ENCODE measurements around the gene USP30. TPM values are rescaled to one million over a fixed set of nuclear protein-coding genes. Genes with fewer than 3 reads are reported as not detected.

The USP30 gene
- total and polyA plus RNA-seq, 8 donors, result 3.2 to 41.4 (median 10.9) TPM

DNA sequence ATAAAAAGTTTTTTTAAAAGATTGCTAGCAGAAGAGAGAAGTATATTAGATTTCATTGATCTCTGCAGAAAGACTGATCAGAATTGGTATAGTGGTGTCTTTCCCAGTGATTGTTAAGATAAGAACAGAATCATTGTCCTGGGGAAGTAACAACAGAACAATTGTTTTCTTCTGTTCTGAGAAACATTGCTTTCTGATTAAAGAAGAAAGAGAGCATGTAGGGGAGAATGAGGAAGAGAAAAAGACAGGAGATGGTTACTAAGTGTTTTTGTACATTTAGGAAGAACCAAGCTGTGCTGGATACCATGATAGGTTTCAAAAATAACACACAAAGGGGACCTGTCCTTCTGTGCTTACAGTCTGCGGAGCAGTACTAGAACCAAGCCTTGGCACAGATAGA is 5.0 kb downstream of the USP30 start:
- Histone ChIP-seq H3K36me3 (peaks cover 7 to 51% (median 48%) of the 10 kb centered on the region in 4 donors), H3K27ac (no peak overlapping the region), H3K4me1 (peaks cover 3 to 21% (median 18%) of the 10 kb centered on the region in 4 donors), H3K4me3 (no peak overlapping the region), H3K27me3 (no peaks in the 10 kb centered on the region), H3K9me3 (no peaks in the 10 kb centered on the region)
- 94 to 100% (median 96%) methylated on average over 1 of the region's 1 CpG for WGBS, 5 donors
- no peak for DNase-seq
- intact Hi-C loops (cut with DNase I; ENCODE audit: low total_unique reads), result no loop called here
- no peak for TF ChIP-seq POLR2AphosphoS5 (IDR thresholded peaks at IDR 0.05)
- TF ChIP-seq, protein P1, sequence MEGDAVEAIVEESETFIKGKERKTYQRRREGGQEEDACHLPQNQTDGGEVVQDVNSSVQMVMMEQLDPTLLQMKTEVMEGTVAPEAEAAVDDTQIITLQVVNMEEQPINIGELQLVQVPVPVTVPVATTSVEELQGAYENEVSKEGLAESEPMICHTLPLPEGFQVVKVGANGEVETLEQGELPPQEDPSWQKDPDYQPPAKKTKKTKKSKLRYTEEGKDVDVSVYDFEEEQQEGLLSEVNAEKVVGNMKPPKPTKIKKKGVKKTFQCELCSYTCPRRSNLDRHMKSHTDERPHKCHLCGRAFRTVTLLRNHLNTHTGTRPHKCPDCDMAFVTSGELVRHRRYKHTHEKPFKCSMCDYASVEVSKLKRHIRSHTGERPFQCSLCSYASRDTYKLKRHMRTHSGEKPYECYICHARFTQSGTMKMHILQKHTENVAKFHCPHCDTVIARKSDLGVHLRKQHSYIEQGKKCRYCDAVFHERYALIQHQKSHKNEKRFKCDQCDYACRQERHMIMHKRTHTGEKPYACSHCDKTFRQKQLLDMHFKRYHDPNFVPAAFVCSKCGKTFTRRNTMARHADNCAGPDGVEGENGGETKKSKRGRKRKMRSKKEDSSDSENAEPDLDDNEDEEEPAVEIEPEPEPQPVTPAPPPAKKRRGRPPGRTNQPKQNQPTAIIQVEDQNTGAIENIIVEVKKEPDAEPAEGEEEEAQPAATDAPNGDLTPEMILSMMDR (IDR thresholded peaks at IDR 0.05), result no peak
- TF ChIP-seq EP300 (IDR thresholded peaks at IDR 0.05), result no peak
- no peak for TF ChIP-seq POLR2A (IDR thresholded peaks at IDR 0.05)

DNA sequence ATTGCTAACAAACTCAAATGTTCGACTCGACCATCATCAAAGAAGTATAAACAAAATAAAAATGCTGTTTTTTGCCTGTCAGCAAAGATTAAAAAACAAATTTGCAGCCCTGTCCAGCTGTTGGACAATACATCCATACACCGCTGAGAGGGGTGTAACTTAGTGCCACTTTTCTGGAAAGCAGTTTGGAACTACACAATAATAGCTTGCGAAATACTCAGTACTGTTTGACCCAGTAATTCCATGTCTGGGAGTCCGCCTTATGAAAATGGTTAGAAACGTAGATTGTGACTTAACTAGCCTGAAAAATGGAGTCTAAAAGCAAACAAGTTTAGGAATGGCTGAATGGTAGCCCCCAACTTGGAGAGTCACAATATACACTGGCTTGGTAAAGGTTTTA is 6.4 kb downstream of the USP30 start:
- WGBS, 5 donors, result 91 to 97% (median 95%) methylated on average over 6 of the region's 6 CpGs
- Histone ChIP-seq H3K27me3 (no peaks in the 10 kb centered on the region), H3K4me3 (no peak overlapping the region), H3K27ac (no peak overlapping the region), H3K36me3 (peaks cover 7 to 61% (median 58%) of the 10 kb centered on the region in 4 donors), H3K4me1 (peaks cover 0 to 12% (median 9%) of the 10 kb centered on the region in 4 donors), H3K9me3 (no peaks in the 10 kb centered on the region)
- DNase-seq, result no peak
- intact Hi-C loops (cut with DNase I; ENCODE audit: low total_unique reads), result no loop called here
- TF ChIP-seq POLR2A (IDR thresholded peaks at IDR 0.05), result no peak
- TF ChIP-seq, protein P1 (IDR thresholded peaks at IDR 0.05), result no peak
- no peak for TF ChIP-seq POLR2AphosphoS5 (IDR thresholded peaks at IDR 0.05)

DNA sequence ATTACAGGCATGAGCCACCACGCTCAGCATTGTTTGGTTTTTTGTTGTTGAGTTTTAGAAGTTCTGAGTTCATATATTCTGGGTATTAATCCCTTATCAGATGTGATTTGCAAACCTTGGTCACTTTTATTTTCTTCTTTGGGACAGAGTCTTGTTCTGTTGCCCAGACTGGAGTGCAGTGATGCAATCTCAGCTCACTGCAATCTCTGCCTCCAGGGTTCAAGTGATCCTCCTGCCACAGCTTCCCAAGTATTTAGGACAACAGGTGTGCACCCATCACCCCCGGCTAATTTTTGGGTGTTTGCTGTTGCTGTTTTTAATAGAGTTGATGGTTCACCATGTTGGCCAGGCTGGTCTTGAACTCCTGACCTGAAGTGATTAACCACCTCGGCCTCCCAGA is 11.8 kb downstream of the USP30 start:
- Histone ChIP-seq H3K27ac (no peak overlapping the region), H3K27me3 (no peaks in the 10 kb centered on the region), H3K9me3 (no peaks in the 10 kb centered on the region), H3K36me3 (peaks cover 24 to 83% (median 57%) of the 10 kb centered on the region in 4 donors), H3K4me1 (no peaks in the 10 kb centered on the region), H3K4me3 (no peak overlapping the region)
- intact Hi-C loops (cut with DNase I; ENCODE audit: low total_unique reads), result no loop called here
- WGBS, 5 donors, result 83 to 100% (median 92%) methylated on average over 2 to 3 of the region's 3 CpGs
- DNase-seq, result no peak
- no peak for TF ChIP-seq EP300 (IDR thresholded peaks at IDR 0.05)
- TF ChIP-seq, protein P1 (IDR thresholded peaks at IDR 0.05), result no peak
- TF ChIP-seq POLR2A (IDR thresholded peaks at IDR 0.05), result no peak
- TF ChIP-seq POLR2AphosphoS5 (IDR thresholded peaks at IDR 0.05), result no peak

DNA sequence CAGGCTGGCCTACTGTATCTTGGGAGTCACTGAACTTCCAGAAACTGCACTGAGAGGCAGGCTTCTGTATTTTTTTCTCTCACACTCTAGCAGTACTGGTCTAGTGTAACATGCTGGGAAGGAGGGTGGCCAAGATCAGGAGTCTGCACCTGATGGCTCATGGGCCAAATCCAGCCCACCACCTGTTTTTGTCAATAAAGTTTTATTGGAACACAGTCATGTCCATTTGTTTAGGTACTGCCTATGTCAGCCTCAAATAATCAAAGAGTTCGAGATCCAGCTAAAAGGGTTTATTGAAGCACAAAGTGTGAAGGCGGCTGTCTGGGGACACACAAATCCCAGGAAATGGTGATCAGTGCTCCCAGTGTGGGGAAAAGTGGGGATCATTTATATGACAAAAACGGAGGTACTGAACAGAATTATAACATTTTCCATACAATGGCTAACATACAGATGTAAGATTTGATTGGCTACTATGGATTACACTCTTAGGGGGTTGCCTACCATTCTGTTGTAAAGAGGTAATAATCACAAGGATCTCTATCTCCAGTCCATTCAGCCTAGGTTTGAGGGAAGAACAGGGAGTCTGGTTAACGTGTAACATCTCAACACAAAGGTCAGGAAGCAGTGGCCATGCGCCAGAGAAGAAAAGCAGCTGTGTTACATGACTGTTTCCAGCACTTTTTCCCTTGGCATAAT is 12.9 kb downstream of the USP30 start:
- no peak overlapping the region for H3K4me3 ChIP-seq
- intact Hi-C loops (cut with DNase I; ENCODE audit: low total_unique reads), result no loop called here
- no peaks in the 10 kb centered on the region for H3K9me3 ChIP-seq
- H3K36me3 ChIP-seq, result peaks cover 27 to 83% (median 58%) of the 10 kb centered on the region in 4 donors
- WGBS, 5 donors, result 80 to 92% (median 89%) methylated on average over 5 of the region's 5 CpGs
- DNase-seq, result peak in 1 of 2 donors; percentile 43
- H3K4me1 ChIP-seq, result no peaks in the 10 kb centered on the region
- TF ChIP-seq EP300 (IDR thresholded peaks at IDR 0.05), result no peak
- no peak for TF ChIP-seq POLR2A (IDR thresholded peaks at IDR 0.05)
- TF ChIP-seq, protein P1 (IDR thresholded peaks at IDR 0.05), result no peak
- TF ChIP-seq POLR2AphosphoS5 (IDR thresholded peaks at IDR 0.05), result no peak
- no peaks in the 10 kb centered on the region for H3K27me3 ChIP-seq
- no peak overlapping the region for H3K27ac ChIP-seq
